ENCODE data around the gene FMO4. TPM values are rescaled to one million over a fixed set of nuclear protein-coding genes. Genes with fewer than 3 reads are reported as not detected.

Gene FMO4
- total and polyA plus RNA-seq, 9 of the 15 experiments (the other 6 are each of a cell fraction or from before 2014, with no cell fraction given) = 0.25 to 1.1 (median 0.54) TPM; not detected in 2

DNA sequence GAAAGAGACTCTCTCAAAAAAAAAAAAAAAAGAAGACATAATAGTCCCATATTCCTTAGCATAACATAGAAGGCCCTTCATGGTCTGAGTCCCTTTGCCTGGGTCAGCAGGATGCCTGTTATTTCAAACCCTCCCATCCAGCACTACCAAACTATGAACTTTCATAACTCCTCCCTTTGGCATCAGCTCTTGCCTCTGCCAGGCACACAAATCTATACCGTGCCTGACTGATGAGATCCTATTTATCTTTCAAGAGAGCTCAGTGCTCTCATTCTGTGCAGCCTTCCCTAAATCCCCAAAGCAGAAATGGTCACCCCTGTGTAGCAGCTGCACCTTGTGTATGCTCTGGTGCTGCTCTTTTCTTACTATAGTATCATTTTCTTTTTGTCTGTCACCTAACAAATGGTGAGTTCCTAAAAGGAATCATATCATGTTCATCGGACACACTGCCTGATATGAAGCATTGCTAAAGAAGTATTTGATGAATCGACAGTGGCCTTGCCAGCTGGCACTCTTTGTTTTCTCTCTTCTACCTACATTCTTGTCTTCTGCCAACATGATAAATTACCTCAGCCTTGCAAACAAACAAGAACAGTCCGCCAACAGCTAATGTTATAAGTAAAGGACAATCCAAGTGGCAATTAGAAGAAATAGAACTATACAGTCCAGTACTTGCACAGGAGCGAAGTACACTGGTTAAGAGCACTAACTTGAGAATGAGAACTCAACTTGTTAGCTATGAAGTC lies 29.9 kb downstream of the FMO4 start:
- H3K4me2 ChIP-seq (ENCODE audit: insufficient read depth, low read length) = no peak overlapping the region
- CTCF ChIA-PET (ENCODE audit: low intra/inter-chr PET ratio) = no interaction called here
- TF ChIP-seq SETDB1 (IDR thresholded peaks at IDR 0.05; ENCODE audit: low read length) = no peak
- TF ChIP-seq LEF1 (IDR thresholded peaks at IDR 0.05) = no peak
- TF ChIP-seq RBM25 (IDR thresholded peaks at IDR 0.05; ENCODE audit: low read depth, low read length, severe bottlenecking) = no peak
- no peak for TF ChIP-seq ZNF707 (CRISPR knock-in tag; conservative IDR thresholded peaks at IDR 0.05)
- TF ChIP-seq HDGF (IDR thresholded peaks at IDR 0.05) = no peak
- TF ChIP-seq, protein P1, sequence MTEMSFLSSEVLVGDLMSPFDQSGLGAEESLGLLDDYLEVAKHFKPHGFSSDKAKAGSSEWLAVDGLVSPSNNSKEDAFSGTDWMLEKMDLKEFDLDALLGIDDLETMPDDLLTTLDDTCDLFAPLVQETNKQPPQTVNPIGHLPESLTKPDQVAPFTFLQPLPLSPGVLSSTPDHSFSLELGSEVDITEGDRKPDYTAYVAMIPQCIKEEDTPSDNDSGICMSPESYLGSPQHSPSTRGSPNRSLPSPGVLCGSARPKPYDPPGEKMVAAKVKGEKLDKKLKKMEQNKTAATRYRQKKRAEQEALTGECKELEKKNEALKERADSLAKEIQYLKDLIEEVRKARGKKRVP (CRISPR knock-in tag; IDR thresholded peaks at IDR 0.05) = no peak
- TF ChIP-seq, protein P2, sequence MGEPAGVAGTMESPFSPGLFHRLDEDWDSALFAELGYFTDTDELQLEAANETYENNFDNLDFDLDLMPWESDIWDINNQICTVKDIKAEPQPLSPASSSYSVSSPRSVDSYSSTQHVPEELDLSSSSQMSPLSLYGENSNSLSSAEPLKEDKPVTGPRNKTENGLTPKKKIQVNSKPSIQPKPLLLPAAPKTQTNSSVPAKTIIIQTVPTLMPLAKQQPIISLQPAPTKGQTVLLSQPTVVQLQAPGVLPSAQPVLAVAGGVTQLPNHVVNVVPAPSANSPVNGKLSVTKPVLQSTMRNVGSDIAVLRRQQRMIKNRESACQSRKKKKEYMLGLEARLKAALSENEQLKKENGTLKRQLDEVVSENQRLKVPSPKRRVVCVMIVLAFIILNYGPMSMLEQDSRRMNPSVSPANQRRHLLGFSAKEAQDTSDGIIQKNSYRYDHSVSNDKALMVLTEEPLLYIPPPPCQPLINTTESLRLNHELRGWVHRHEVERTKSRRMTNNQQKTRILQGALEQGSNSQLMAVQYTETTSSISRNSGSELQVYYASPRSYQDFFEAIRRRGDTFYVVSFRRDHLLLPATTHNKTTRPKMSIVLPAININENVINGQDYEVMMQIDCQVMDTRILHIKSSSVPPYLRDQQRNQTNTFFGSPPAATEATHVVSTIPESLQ (CRISPR knock-in tag; IDR thresholded peaks at IDR 0.05) = no peak
- TF ChIP-seq KAT7 (CRISPR knock-in tag; IDR thresholded peaks at IDR 0.05; ENCODE audit: borderline replicate concordance) = no peak
- no peak for TF ChIP-seq CHD4 (IDR thresholded peaks at IDR 0.05; ENCODE audit: insufficient read depth, insufficient replicate concordance, low read depth, low read length, poor library complexity, severe bottlenecking)
- TF ChIP-seq JUNB (CRISPR knock-in tag; conservative IDR thresholded peaks at IDR 0.05) = no peak
- no peak for TF ChIP-seq TEAD4 (IDR thresholded peaks at IDR 0.05; ENCODE audit: low read length)
- no peak for TF ChIP-seq TEAD4 (CRISPR knock-in tag; IDR thresholded peaks at IDR 0.05; ENCODE audit: borderline replicate concordance)
- TF ChIP-seq PHF20 (IDR thresholded peaks at IDR 0.05; ENCODE audit: partially characterized antibody) = no peak
- TF ChIP-seq, protein P3, sequence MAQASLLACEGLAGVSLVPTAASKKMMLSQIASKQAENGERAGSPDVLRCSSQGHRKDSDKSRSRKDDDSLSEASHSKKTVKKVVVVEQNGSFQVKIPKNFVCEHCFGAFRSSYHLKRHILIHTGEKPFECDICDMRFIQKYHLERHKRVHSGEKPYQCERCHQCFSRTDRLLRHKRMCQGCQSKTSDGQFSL (CRISPR knock-in tag; IDR thresholded peaks at IDR 0.05) = no peak
- TF ChIP-seq, protein P3 (tag; IDR thresholded peaks at IDR 0.05) = no peak
- TF ChIP-seq, protein P4, sequence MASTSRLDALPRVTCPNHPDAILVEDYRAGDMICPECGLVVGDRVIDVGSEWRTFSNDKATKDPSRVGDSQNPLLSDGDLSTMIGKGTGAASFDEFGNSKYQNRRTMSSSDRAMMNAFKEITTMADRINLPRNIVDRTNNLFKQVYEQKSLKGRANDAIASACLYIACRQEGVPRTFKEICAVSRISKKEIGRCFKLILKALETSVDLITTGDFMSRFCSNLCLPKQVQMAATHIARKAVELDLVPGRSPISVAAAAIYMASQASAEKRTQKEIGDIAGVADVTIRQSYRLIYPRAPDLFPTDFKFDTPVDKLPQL (IDR thresholded peaks at IDR 0.05; ENCODE audit: extremely low read depth, insufficient read length) = no peak
- TF ChIP-seq NCOA1 (IDR thresholded peaks at IDR 0.05; ENCODE audit: low read depth) = no peak
- H3K4me3 ChIP-seq = no peak overlapping the region
- no peak for ATAC-seq
- in situ Hi-C loops (cut with MboI) (no loop called here), intact Hi-C loops (cut with micrococcal nuclease) (no loop called here)
- FAIRE-seq = no peak
- no peaks in the 10 kb centered on the region for H3K36me3 ChIP-seq (ENCODE audit: control insufficient read depth, insufficient read depth, low read length)
- DNase-seq (ENCODE audit: extremely low read depth in 1 of 4, low spot score in 3 of 4) = no peak
- H3K27ac ChIP-seq (ENCODE audit: extremely low read depth, low read depth, low read length) = no peak overlapping the region
- no peaks in the 10 kb centered on the region for H3K79me2 ChIP-seq (ENCODE audit: control insufficient read depth, insufficient read depth, low read length)
- POLR2A ChIA-PET = no interaction called here
- no peaks in the 10 kb centered on the region for H3K9me3 ChIP-seq (replicated peaks; ENCODE audit: control insufficient read depth, insufficient read depth, low read depth, low read length)
- H4K20me1 ChIP-seq (replicated peaks; ENCODE audit: control insufficient read depth, insufficient read depth, low read length) = no peaks in the 10 kb centered on the region
- no peaks in the 10 kb centered on the region for H3K4me1 ChIP-seq (replicated peaks in 1 of 2; ENCODE audit: control insufficient read depth in 2 of 2, insufficient read depth in 2 of 2, low read length in 2 of 2)
- H3K9me1 ChIP-seq (ENCODE audit: control insufficient read depth, insufficient read depth, low read length) = no peaks in the 10 kb centered on the region
- no peak overlapping the region for H3K9ac ChIP-seq (ENCODE audit: insufficient read depth in 1 of 2, low read depth in 2 of 2, low read length in 2 of 2)
- no peak overlapping the region for H2AFZ ChIP-seq (ENCODE audit: low read depth, low read length)
- 0% methylated on average over 5 of the region's 5 CpGs for WGBS (ENCODE audit: insufficient coverage, low coverage, missing lambda C conversion rate)
- no TSS peak for BruUV-seq (replicated peaks)
- no peaks in the 10 kb centered on the region for H3K27me3 ChIP-seq (ENCODE audit: control insufficient read depth in 2 of 2, insufficient read depth in 2 of 2, low read length in 2 of 2)
